HFFc6 (cell line): ENCODE results near the gene JADE2. TPM values are rescaled to one million over a fixed set of nuclear protein-coding genes. Genes with fewer than 3 reads are reported as not detected.

ENCODE experiments used
- DNase-seq: peaks from one replicate; pipeline ENCODE4 v3.0.0-alpha.2; 2018
- H3K27ac Mint-ChIP-seq: 2 replicates; pipeline ENCODE4 v1.8.0; 2020; ENCODE audit warnings: mild to moderate bottlenecking, mixed read lengths
- H3K27me3 Mint-ChIP-seq: 2 replicates; pipeline ENCODE4 v1.8.0; 2021; ENCODE audit warnings: mild to moderate bottlenecking, moderate library complexity, mixed read lengths; ENCODE audit not compliant: insufficient read depth
- H3K36me3 Mint-ChIP-seq: 2 replicates; pipeline ENCODE4 v1.8.0; 2021; ENCODE audit warnings: low read depth, mixed read lengths
- H3K4me1 Mint-ChIP-seq: 2 replicates; pipeline ENCODE4 v1.8.0; 2020; ENCODE audit warnings: low read depth, mixed read lengths
- H3K4me3 Mint-ChIP-seq: 2 replicates; pipeline ENCODE4 v1.8.0; 2020; ENCODE audit warnings: mild to moderate bottlenecking, moderate library complexity, mixed read lengths
- H3K9me3 Mint-ChIP-seq: 2 replicates; pipeline ENCODE4 v1.8.0; 2020; ENCODE audit warnings: mild to moderate bottlenecking, mixed read lengths
- total RNA-seq, 6 experiments: library from RNA; stranded (reverse); fragmentation: NEBNext Ultra II Directional; extraction: Animal tissue kit (Norgen Biotek cat#: 25700); gene quantifications; 2 replicates in 1 of 6; 3 replicates in 5 of 6; pipeline ENCODE4 v1.2.3, GENCODE V29; 2021
- TF ChIP-seq, protein P1 (sequence below): fragments of 200-600 bp; sonication (generic); IDR thresholded peaks from 2 replicates; pipeline ENCODE4 v1.5.0; 2021; ENCODE audit warnings: antibody characterized with exemption, mild to moderate bottlenecking

The JADE2 gene
- total RNA-seq, 6 experiments from 2014 or later = 32.8 to 41.0 (median 39.6) TPM

DNA sequence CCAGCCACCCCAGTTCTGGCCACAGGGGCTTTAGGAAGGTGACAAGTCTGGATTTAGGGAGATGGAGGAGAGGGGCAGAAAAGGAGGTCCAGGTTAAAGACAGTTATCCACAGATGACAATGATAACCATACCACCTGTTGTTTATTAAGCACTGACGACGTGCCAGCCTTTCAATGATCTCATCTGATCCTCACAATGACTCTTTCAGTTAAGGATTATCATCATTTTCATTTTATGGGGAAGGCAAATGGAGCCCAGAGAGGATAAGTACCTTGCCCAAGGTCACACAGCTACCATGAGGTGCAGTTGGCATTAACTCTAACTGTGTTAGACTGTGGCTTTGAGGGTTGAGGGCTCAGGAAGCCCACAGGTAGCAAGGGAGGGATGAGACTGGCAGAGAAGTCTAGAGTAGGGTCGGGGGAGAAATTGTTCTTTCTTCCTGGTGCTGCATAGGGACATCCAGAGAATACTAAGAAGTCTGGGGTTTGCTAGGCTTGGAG lies 21.5 kb upstream of the JADE2 start:
- no peaks in the 10 kb centered on the region for H3K9me3 Mint-ChIP-seq
- H3K4me3 Mint-ChIP-seq = peak overlapping the region; percentile 53
- no peaks in the 10 kb centered on the region; the same call in 1 of the 2 replicates for H3K27me3 Mint-ChIP-seq
- TF ChIP-seq, protein P1, sequence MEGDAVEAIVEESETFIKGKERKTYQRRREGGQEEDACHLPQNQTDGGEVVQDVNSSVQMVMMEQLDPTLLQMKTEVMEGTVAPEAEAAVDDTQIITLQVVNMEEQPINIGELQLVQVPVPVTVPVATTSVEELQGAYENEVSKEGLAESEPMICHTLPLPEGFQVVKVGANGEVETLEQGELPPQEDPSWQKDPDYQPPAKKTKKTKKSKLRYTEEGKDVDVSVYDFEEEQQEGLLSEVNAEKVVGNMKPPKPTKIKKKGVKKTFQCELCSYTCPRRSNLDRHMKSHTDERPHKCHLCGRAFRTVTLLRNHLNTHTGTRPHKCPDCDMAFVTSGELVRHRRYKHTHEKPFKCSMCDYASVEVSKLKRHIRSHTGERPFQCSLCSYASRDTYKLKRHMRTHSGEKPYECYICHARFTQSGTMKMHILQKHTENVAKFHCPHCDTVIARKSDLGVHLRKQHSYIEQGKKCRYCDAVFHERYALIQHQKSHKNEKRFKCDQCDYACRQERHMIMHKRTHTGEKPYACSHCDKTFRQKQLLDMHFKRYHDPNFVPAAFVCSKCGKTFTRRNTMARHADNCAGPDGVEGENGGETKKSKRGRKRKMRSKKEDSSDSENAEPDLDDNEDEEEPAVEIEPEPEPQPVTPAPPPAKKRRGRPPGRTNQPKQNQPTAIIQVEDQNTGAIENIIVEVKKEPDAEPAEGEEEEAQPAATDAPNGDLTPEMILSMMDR = no peak
- H3K4me1 Mint-ChIP-seq = peaks cover 48% of the 10 kb centered on the region
- H3K36me3 Mint-ChIP-seq = no peaks in the 10 kb centered on the region
- peak overlapping the region; percentile 97 for H3K27ac Mint-ChIP-seq
- DNase-seq = peak; percentile 43

DNA sequence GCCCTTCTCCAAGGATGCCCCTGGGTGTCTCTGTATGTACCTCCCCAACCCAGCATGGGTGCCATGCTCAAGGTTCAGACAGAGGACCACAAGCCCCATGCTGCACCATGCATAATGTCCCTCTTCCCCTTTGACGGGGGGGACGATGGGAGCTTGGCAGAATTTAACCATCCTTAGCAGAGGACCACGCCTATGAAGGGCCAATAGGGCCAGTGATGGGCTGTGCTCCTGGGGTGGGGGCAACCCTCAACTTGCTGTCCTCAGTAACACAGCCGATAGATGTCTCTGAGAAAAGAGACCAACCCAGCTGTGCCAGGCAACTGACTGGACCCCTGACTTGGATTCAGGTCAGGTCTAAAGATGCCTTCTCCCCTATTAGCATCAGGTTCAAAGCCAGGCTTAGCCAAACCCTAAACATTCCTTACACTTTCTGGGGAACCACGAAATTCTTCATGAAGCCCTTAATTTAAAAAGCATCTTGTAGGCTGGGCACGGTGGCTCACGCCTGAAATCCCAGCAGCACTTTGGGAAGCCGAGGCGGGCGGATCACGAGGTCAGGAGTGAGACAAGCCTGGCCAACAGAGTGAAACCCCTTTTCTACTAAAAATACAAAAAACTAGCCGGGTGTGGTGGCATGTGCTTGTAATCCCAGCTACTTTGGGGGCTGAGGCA lies 20.7 kb upstream of the JADE2 start:
- peak overlapping the region; percentile 97 for H3K27ac Mint-ChIP-seq
- no peak overlapping the region for H3K4me3 Mint-ChIP-seq

DNA sequence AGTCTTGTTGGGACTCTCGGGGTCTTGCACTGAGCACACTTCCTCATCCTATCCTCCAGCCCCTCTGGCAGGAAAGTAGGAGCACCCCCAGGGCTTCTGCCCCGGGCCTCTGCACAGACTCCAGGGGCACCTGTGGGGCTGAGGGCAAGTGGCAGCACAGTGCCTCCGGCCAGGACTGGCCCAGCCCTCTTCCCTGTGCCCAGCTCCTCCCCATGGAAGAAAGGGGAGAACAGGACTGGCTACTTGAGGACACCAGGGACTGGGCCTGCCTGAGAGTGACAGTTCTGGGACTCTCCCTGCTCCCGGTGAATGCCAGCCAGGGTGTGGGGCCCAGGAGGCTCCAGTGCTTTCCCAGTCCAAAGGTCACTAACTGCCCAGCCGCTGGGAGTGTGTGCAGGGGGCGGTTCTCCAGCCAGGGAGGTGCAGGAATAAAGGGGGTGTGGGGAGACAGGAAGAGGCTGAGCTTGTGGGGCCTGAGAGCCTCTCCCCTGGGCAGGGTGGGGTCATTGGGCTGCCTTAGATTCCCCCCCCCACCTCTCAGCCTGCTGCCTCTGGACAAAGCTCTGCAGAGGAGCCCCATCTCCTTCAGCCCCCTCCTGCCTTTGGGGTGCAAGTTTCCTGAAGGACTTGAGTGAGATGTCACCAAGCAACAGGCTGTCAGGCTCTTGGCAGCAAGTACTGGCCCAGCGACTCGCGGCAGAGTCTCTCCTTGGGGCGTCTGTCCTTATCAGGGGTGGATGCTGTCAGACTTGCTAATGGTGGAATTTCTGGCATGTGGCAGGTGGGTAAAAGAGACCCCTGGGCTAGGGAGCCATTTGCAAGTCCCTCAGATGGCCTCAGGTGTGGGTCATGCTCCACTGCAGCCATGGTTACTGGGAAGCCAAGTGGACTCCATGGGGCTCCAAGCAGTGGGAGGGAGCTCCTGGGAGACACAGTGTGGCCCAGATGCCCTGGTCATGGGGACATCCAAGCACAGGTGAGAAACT lies 19.1 kb upstream of the JADE2 start:
- Mint-ChIP-seq H3K27me3 (peaks cover 2% of the 10 kb centered on the region; the same call in 1 of the 2 replicates), H3K9me3 (no peaks in the 10 kb centered on the region), H3K4me1 (peaks cover 70% of the 10 kb centered on the region), H3K36me3 (no peaks in the 10 kb centered on the region), H3K27ac (no peak overlapping the region; the same call in 1 of the 2 replicates), H3K4me3 (no peak overlapping the region)
- DNase-seq = peak; percentile 19
- TF ChIP-seq, protein P1 = no peak

More for the DNA sequence above, 20.7 kb upstream of the JADE2 start:
- TF ChIP-seq, protein P1 = no peak
- no peaks in the 10 kb centered on the region for H3K36me3 Mint-ChIP-seq
- H3K9me3 Mint-ChIP-seq = no peaks in the 10 kb centered on the region
- no peak for DNase-seq
- H3K4me1 Mint-ChIP-seq = peaks cover 56% of the 10 kb centered on the region
- peaks cover 2% of the 10 kb centered on the region; the same call in 1 of the 2 replicates for H3K27me3 Mint-ChIP-seq

DNA sequence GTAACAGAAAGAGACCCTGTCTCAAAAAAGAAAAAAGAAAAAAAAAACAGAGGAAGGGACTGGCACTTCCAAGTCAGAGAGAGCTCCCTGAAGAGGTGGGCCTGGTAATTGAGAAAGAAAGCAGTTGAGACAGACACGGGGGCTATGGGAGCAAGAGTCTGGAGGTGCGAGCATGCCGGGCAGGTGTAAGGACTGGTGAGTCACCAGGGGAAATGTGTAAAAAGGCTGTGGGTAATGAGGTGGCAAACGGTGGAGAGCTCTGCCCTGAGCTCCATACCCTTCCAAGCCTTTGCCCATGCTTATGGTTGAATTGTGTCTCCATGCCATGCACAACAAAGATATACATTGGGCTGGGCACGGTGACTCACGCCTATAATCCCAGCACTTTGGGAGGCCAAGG lies 18.0 kb upstream of the JADE2 start:
- Mint-ChIP-seq H3K27me3 (peaks cover 2% of the 10 kb centered on the region), H3K4me3 (no peak overlapping the region), H3K36me3 (no peaks in the 10 kb centered on the region), H3K27ac (no peak overlapping the region), H3K4me1 (peaks cover 71% of the 10 kb centered on the region), H3K9me3 (no peaks in the 10 kb centered on the region)
- TF ChIP-seq, protein P1 = no peak
- no peak for DNase-seq

DNA sequence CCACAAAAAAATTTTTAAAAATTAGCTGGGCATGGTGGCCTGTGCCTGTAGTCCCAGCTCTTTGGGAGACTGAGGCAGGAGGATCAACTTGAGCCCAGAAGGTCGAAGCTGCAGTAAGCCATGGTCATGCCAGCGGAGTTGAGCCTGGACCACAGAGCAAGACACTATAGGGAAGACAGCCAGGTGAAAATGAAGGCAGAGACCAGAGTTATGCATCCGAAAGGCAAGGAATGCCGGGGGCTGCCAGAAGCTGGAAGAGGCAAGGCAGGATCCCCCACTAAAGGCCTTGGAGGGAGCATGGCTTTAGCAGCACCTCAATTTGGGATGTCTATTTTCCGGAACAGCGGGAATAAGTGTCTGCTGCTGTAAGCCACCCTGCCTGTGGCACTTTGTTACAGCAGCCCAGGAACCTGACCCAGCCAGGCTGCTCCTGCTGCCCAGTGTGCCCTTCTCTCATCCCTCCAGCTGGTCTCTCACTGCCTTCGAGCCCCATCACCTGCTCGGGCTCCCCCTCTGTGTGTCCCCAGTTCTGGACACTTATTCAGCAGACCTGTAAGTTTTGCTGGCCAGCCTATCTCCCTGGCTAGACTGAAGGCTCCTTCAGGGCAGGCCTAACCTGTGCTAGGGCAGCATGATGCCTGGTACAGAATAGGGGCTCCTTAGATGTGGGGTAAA lies 16.8 kb upstream of the JADE2 start:
- H3K4me1 Mint-ChIP-seq = peaks cover 63% of the 10 kb centered on the region
- no peak for DNase-seq
- no peak overlapping the region; the same call in 1 of the 2 replicates for H3K4me3 Mint-ChIP-seq
- no peaks in the 10 kb centered on the region for H3K36me3 Mint-ChIP-seq
- peaks cover 2% of the 10 kb centered on the region for H3K27me3 Mint-ChIP-seq
- no peaks in the 10 kb centered on the region for H3K9me3 Mint-ChIP-seq
- H3K27ac Mint-ChIP-seq = no peak overlapping the region
- TF ChIP-seq, protein P1 = no peak
